KBM-7 (cell line): ENCODE results near the gene MRPL41.
"Not testable (repeated sequence)": the region's sequence is repeated elsewhere in the genome, so short reads cannot be mapped to it uniquely, and the experiment has no call there.

ENCODE experiments used
- DNase-seq: peaks from one replicate; pipeline ENCODE4 v3.0.0-alpha.2; 2015
- in situ Hi-C: fragments of 300-500 bp; cut with MboI; formaldehyde crosslinking; loops from 2 replicates; pipeline ENCODE4 v1.14.3; 2020; ENCODE audit warnings: low sequenced_read_pairs, low pct_unique_long_range_greater_than_20kb, mixed read lengths

Gene MRPL41

GRCh38 chr9:137547687-137548543, 3.8 kb upstream of the MRPL41 start:
- no peak for DNase-seq
- in situ Hi-C loops = no loop called here

DNA sequence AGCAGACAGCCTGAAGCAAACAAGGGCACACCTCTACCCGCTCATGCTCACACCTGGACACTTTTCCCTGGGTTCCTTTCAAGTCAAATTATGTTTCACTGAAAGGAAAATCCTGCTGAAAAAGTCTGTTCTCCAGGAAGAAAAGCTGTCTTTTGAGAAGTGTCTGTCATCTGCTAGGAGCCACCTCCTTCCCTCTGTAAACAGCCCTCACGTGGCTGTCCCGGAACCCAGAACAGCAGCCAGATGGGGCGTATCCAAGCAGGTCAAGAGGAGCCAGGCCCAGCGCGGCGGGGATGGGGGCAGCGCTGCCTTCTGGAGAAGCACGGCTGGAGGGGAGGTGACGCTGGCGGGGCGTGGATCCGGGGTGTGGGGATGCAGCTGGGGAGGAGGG, 1.5 kb upstream of the MRPL41 start, which contains the start of gene PNPLA7:
PNPLA7 (minus strand) TSS at position 172 of the 391 bp plus-strand sequence. CDS start 205 bp downstream, outside the sequence.
- peak; percentile 85 for DNase-seq
- in situ Hi-C loops = no loop called here

- DNase-seq, in situ Hi-C loops: not testable (repeated sequence)
Measured at GRCh38 chr9:137550958-137551263, 768 bp upstream of the MRPL41 start.

GRCh38 chr9:137552022-137552768, 516 bp downstream of the MRPL41 start:
- in situ Hi-C loops = no loop called here
- peak; percentile 46 for DNase-seq

GRCh38 chr9:137553654-137554053, 2.0 kb downstream of the MRPL41 start:
- in situ Hi-C loops, DNase-seq: not testable (repeated sequence)

DNA sequence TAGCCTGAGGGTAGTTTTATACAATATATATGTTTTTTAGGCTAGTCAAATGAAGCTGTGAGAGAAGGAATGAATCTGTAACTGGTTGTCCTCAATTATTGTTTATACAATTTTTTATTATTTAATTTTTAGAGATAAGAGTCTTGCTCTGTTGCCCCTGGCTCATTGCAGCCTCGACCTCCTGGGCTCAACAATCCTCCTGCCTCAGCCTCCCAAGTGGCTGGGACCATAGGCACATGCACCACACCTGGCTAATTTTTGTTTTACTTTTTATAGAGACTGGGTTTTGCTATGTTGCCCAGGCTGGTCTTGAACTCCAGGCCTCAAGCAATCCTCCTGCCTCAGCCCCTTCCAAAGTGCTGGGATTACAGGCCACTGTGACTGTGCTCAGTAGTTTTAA, 2.7 kb downstream of the MRPL41 start:
- DNase-seq = no peak
- in situ Hi-C loops = no loop called here

DNA sequence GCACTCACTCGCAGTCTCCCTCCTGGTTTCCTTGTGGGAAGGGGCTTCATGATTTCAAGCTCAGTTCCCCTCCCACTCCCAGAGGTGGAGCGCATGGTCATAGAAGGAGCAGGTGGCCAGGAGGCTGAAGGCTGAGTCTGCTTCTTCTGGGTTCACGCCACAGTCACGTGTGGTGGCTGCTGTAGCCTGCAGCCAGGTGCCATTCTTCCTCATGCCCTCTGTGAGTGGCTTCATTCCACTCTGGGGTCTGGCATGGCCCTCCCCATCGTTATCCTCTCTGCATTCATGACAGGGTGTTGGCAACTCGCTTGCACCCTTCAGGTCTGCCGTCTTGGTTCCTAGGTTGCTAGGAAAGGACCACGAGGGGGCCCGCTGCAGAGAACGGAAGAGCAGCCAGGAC, 3.5 kb downstream of the MRPL41 start:
- no peak for DNase-seq
- in situ Hi-C loops = no loop called here

GRCh38 chr9:137556069-137556838, 4.6 kb downstream of the MRPL41 start:
- DNase-seq = no peak
- in situ Hi-C loops = no loop called here

DNA sequence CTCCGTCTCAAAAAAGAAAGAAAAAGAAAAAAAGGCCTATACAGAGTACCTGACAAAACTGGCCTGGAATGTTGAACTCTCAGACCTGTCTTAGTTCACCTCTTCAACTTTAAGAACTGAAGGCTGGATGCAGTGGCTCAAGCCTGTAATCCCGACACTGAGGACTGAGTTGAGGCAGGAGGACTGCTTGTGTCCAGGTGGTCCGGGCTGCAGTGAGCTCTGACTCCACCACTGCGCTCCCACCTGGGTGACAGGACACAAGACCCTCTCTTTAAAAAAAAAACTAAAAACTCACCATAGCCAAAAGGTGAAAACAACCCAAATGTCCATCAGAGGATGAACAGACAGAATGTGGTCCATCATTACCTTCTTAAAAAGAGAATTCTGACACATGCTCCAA, 6.4 kb downstream of the MRPL41 start:
- DNase-seq = no peak
- in situ Hi-C loops = no loop called here

DNA sequence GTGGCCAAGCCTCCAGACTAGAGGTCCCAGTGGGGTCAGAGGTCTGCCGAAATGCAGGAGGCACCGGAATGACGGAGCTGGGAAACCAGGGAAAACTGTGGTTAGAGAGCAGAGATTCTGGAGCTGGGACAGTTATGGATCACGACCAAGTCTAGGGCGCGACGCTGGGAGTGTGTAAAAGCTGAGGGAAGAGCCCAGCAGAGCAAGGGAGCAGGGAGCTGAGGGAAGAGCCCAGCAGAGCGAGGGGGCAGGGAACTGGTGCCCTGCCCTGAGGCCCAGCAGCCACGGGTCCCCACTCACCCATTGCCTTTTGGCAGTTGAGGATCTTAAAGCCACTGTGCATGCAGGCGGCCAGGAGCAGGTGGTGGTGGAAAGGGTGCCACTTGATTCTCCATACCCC, 12.5 kb downstream of the MRPL41 start:
- no peak for DNase-seq
- in situ Hi-C loops = no loop called here

DNA sequence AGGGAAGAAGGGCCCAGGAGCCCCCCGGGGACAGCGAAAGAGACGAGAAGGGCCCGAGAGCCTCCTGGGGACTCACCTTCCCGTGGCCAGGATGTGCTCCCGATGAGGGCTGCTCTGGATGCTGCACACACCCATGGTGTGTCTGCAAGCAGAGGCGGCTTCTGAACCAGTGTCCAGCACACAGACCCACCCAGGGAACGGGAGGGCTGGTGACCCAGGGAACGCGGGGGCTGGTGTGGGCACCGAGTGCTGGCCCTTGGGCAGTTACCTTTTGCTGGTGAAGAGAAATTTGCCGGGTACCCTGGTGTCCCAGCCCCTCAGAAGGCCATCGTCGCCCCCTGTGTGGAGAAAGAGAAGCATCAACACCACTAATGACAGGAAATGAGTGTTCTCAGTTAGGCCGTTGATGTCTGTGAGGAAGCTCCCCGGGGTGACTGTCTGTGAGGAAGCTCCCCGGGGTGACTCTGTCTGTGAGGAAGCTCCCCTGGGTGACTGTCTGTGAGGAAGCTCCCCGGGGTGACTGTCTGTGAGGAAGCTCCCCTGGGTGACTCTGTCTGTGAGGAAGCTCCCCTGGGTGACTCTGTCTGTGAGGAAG, 13.2 kb downstream of the MRPL41 start:
- in situ Hi-C loops = no loop called here
- no peak for DNase-seq

DNA sequence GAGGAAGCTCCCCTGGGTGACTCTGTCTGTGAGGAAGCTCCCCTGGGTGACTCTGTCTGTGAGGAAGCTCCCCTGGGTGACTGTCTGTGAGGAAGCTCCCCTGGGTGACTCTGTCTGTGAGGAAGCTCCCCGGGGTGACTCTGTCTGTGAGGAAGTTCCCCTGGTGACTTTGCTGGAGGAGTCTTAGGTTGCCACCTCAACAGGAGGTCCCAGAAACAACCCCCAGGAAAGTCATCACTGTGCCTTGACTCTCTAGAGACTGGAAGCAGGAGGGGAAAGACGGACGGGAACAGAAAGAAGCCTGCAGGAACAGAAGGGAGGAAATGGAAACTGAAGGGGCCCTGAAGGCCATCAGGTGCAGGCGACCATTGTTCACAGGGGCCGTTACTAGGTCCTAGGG, 16.8 kb downstream of the MRPL41 start:
- in situ Hi-C loops, DNase-seq: not testable (repeated sequence)

DNA sequence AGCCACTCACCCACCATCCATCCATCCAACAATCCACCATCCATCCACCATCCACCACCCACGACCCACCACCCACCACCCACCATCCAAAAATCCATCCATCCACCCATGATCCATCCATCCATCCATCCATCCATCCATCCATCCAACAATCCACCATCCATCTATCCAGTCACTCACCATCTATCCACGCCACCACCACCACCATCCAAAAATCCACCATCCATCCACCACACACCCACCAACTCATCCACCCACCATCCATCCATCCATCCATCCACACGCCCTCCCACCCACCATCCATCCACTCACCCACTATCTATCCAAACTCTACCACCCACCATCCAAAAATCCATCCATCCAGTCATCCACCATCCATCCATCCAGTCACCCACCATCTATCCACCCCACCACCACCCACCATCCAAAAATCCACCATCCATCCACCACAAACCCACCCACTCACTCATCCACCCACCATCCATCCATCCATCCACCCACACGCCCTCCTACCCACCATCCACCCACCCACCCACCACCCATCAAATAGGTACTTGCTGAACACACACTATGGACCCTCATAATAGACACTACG, 18.0 kb downstream of the MRPL41 start:
- DNase-seq = no peak
- in situ Hi-C loops = no loop called here

DNA sequence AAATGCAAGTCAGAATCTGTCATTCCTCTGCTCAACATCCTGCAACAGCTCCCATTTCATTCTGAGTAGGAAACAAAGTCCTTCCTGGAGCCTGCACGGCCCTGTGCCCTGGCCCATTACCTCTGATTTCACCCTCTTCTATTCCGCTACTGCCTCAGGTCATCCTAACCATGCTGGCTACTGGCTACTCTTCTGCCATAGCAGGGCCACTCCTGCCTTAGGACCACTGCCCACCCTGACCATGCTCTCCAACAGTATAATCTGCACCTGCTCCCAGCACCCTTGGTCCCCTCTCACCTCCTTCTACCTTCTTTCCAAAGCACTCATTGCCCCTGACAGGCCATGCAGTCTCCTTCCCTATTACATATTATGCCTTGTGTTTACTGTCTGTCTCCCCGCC, 18.9 kb downstream of the MRPL41 start:
- DNase-seq = no peak
- in situ Hi-C loops = no loop called here

GRCh38 chr9:137574192-137574591, 22.5 kb downstream of the MRPL41 start:
- no peak for DNase-seq
- in situ Hi-C loops = no loop called here

GRCh38 chr9:137575364-137575715, 23.7 kb downstream of the MRPL41 start:
- DNase-seq = no peak
- in situ Hi-C loops = no loop called here

GRCh38 chr9:137575716-137576411, 24.2 kb downstream of the MRPL41 start:
- DNase-seq = no peak
- in situ Hi-C loops = no loop called here

DNA sequence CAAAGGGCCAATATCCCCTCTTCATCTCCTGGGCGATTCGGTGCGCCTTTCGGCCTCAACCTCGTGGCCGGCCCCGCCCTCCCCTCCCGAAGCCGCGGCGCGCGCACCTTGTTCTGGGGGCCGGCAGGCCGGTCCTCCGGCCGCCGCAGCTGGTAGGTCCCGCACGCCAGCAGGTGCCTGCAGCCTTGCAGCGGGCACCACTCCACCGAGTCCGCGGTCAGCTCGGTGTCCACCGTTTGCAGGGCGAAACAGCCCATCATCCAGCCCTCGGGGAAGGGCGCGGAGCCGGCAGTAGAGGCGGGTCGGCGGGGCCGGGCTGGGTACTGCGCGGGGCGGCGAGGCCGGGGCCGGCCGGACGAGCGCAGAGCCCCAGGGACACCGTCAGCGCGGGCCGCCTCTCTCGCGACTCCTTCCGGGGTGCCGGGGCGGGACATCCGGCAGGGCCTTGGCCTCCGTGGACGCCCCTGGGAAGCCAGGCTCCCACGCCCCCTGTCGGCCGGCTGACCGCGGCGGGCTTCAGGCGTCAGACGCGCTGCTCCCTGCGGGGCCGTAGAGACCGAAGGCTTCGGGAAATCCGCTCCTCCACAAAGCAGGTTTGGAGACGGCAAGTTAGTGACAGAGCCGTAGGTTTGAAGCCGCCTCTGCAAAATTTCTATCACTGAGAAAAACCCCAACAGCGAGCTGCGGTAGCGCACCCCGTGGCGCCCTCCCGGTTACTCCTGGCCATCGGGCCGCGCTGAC, 27.0 kb downstream of the MRPL41 start, which contains the start of gene DPH7:
DPH7 (minus strand) TSS at position 408 of the 741 bp plus-strand sequence; CDS start at position 260, 148 bp downstream.
- peak; percentile 86 for DNase-seq
- in situ Hi-C loops = no loop called here
